Measurements from ENCODE around the gene SPTLC3. TPM values are rescaled to one million over a fixed set of nuclear protein-coding genes. Genes with fewer than 3 reads are reported as not detected.

The SPTLC3 gene
- total RNA-seq, 1 donor from 2014 or later, result 18.7 TPM

DNA sequence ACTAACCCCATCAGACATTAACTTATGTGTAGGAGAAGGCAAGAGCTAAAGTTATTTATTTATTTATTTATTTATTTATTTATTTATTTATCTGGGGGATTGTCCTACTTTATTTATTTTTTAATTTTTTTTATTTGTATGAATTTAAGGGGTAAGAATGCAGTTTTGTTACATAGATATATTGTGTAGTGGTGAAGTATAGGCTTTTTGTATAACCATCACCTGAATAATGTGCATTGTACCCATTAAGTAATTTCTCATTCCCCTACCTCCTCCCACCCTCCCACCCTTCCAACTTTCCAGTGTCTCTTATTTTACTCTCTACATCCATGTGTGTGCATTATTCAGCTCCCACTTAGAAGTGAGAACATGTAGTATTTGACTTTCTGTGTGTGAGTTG, 51.6 kb downstream of the SPTLC3 start:
- no peaks in the 10 kb centered on the region for H3K4me1 ChIP-seq
- H3K4me3 ChIP-seq, result no peak overlapping the region
- DNase-seq (no peak), ATAC-seq (no peak)
- no peaks in the 10 kb centered on the region for H3K27me3 ChIP-seq (ENCODE audit: low read depth)
- intact Hi-C loops (cut with DNase I), result no loop called here
- no peaks in the 10 kb centered on the region for H3K36me3 ChIP-seq
- H3K9me3 ChIP-seq, result no peaks in the 10 kb centered on the region
- no peak overlapping the region for H3K27ac ChIP-seq
- TF ChIP-seq, protein P1, sequence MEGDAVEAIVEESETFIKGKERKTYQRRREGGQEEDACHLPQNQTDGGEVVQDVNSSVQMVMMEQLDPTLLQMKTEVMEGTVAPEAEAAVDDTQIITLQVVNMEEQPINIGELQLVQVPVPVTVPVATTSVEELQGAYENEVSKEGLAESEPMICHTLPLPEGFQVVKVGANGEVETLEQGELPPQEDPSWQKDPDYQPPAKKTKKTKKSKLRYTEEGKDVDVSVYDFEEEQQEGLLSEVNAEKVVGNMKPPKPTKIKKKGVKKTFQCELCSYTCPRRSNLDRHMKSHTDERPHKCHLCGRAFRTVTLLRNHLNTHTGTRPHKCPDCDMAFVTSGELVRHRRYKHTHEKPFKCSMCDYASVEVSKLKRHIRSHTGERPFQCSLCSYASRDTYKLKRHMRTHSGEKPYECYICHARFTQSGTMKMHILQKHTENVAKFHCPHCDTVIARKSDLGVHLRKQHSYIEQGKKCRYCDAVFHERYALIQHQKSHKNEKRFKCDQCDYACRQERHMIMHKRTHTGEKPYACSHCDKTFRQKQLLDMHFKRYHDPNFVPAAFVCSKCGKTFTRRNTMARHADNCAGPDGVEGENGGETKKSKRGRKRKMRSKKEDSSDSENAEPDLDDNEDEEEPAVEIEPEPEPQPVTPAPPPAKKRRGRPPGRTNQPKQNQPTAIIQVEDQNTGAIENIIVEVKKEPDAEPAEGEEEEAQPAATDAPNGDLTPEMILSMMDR (IDR thresholded peaks at IDR 0.05), result no peak

- DNase-seq, result no peak
- intact Hi-C loops (cut with DNase I), result no loop called here
These were observed 52.6 kb downstream of the SPTLC3 start for GRCh38 chr20:13061381-13061780.

GRCh38 chr20:13062789-13063188, 54.0 kb downstream of the SPTLC3 start:
- Histone ChIP-seq H3K4me1 (no peaks in the 10 kb centered on the region), H3K27ac (no peak overlapping the region), H3K36me3 (no peaks in the 10 kb centered on the region), H3K4me3 (no peak overlapping the region), H3K27me3 (ENCODE audit: low read depth) (no peaks in the 10 kb centered on the region), H3K9me3 (peaks cover 6% of the 10 kb centered on the region)
- TF ChIP-seq, protein P1 (IDR thresholded peaks at IDR 0.05), result no peak
- intact Hi-C loops (cut with DNase I), result no loop called here
- no peak for ATAC-seq
- DNase-seq, result no peak

More at GRCh38 chr20:13061381-13061780, 52.6 kb downstream of the SPTLC3 start:
- Histone ChIP-seq H3K9me3 (peaks cover 4% of the 10 kb centered on the region), H3K27me3 (ENCODE audit: low read depth) (no peaks in the 10 kb centered on the region), H3K36me3 (no peaks in the 10 kb centered on the region), H3K4me1 (no peaks in the 10 kb centered on the region), H3K4me3 (no peak overlapping the region), H3K27ac (no peak overlapping the region)
- ATAC-seq, result no peak
- TF ChIP-seq, protein P1 (IDR thresholded peaks at IDR 0.05), result no peak

DNA sequence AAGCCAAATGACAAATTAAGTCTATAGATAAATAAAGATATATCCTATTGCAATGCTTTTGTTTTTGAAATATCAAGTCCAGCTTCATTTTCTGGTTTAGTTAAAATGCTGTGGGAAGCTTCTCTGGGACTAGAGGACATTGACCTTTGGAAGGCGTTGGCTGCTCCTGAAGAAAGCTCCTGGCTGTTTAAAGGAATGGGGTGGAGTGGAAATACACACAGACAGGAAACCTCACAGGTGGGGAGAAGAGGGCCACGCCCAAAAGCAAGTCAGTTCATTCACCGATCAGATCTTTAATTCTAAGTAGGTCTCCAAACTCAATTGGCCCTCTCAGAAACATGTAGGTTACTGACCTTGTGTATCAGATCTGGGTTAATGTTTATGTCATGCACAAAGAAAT, 59.6 kb downstream of the SPTLC3 start:
- Histone ChIP-seq H3K27me3 (ENCODE audit: low read depth) (no peaks in the 10 kb centered on the region), H3K4me3 (no peak overlapping the region), H3K9me3 (peaks cover 6% of the 10 kb centered on the region), H3K4me1 (no peaks in the 10 kb centered on the region), H3K27ac (no peak overlapping the region), H3K36me3 (no peaks in the 10 kb centered on the region)
- ATAC-seq (no peak), DNase-seq (no peak)
- TF ChIP-seq, protein P1 (IDR thresholded peaks at IDR 0.05), result no peak
- intact Hi-C loops (cut with DNase I), result no loop called here

DNA sequence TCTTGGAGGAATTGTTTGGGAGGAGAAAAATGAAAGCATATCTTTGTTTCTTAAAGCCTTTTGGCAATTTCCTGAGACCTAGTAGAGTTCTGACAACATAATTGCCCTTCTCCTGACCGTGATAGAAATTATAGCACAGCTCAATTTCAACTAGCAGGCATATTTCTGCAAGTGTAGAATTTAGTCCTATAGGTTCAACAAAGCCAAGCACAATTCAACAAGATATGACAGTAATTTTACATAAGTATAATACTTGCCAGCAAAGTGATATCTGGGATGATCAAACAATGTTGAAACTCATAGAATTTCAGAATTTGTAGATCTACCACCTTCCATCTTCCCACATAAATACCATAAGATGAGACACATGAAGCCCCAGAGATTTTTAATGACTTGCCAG, 73.1 kb downstream of the SPTLC3 start:
- H3K27me3 ChIP-seq (ENCODE audit: low read depth), result no peaks in the 10 kb centered on the region
- intact Hi-C loops (cut with DNase I), result no loop called here
- ATAC-seq, result no peak
- no peak overlapping the region for H3K27ac ChIP-seq
- no peaks in the 10 kb centered on the region for H3K36me3 ChIP-seq
- H3K9me3 ChIP-seq, result no peaks in the 10 kb centered on the region
- TF ChIP-seq, protein P1 (IDR thresholded peaks at IDR 0.05), result no peak
- H3K4me1 ChIP-seq, result no peaks in the 10 kb centered on the region
- no peak for DNase-seq
- no peak overlapping the region for H3K4me3 ChIP-seq

- H3K4me1 ChIP-seq, result no peaks in the 10 kb centered on the region
- no peaks in the 10 kb centered on the region for H3K36me3 ChIP-seq
- H3K27ac ChIP-seq, result no peak overlapping the region
- DNase-seq (no peak), ATAC-seq (no peak)
- H3K4me3 ChIP-seq, result no peak overlapping the region
- H3K27me3 ChIP-seq (ENCODE audit: low read depth), result no peaks in the 10 kb centered on the region
- intact Hi-C loops (cut with DNase I), result no loop called here
- TF ChIP-seq, protein P1 (IDR thresholded peaks at IDR 0.05), result no peak
- H3K9me3 ChIP-seq, result no peaks in the 10 kb centered on the region
These were observed 73.6 kb downstream of the SPTLC3 start for GRCh38 chr20:13082378-13082777.

Measured in lower lobe of right lung (tissue), 2 donors.